SH-SY5Y (cell line): ENCODE data around the gene KRTAP29-1.

ENCODE experiments used
- GATA2 ChIP-seq: IDR thresholded peaks from 2 replicates; pipeline ENCODE4 v1.6.1; 2011; ENCODE audit warnings: mild to moderate bottlenecking, low read depth, low read length
- GATA3 ChIP-seq: IDR thresholded peaks from 2 replicates; pipeline ENCODE4 v1.6.1; 2011; ENCODE audit warnings: low read depth, mild to moderate bottlenecking, low read length, moderate library complexity

GRCh38 chr17:41298458-41299135 is 4.1 kb downstream of the KRTAP29-1 start:
- TF ChIP-seq GATA3 (no peak), GATA2 (no peak)
